ENCODE results near the gene RHOH.

Gene RHOH

DNA sequence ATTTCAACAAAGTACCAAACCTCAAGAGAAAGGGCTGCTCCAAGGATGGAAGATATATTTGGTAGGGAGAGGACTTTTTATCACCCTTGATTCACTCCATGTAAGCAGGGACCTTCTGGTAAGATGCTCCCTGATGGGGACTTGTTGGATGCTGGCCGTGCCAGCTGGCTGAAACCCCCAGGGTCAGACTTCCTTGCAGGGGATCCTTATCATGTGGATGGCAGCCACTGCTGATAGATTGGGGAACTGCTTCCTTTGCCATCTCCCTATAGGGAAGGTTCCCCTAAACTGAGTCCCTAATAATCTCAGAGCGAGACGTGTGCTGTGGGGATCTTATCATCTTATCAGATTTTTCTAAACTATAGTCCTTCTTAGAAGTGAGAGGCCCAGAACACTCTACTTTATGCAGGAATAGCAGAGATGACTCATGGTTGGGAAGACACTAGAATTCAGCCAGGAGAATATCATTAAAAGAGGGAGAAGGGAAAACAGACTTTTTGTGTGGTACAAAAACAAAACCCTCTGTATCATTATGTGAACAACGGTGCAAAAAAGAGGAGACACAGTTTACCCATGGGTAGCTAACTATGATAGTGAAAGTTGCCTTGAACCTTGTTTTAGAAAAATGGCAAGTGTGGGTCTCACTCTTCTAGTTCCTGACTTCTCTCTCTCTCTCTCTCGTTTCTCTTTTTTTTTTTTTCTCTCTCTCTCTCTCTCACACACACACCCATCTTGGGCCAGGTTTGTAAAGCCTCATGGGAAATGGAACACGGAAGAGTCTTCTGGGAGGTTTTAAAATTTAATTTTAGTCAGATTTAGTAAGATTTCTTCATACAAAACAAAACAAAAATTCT is 16.1 kb downstream of the RHOH start:
- POLR2A ChIA-PET, result no interaction called here
- TF ChIP-seq ZNF221 (tag by site-specific recombination; IDR thresholded peaks at IDR 0.05; ENCODE audit: borderline replicate concordance) (no peak), ZNF621 (tag by site-specific recombination; IDR thresholded peaks at IDR 0.05) (no peak), GLIS1 (tag by site-specific recombination; IDR thresholded peaks at IDR 0.05) (0 out of 2 replicates have a peak, but pooled peaks have one; percentile 10), PRDM1 (tag by site-specific recombination; IDR thresholded peaks at IDR 0.05) (peak; percentile 58; the same call in 1 of the 2 replicates)
- Histone ChIP-seq H3K4me3 (ENCODE audit: low read depth, low read length) (no peak overlapping the region), H3K36me3 (ENCODE audit: control insufficient read depth in 2 of 2, insufficient read depth in 1 of 2, low read length in 2 of 2) (no peaks in the 10 kb centered on the region), H3K9me3 (ENCODE audit: control insufficient read depth, insufficient read depth, low read depth, low read length) (no peaks in the 10 kb centered on the region), H3K4me1 (ENCODE audit: control insufficient read depth, insufficient read depth, low read length) (no peaks in the 10 kb centered on the region), H3K27ac (ENCODE audit: extremely low read depth, low read depth, low read length) (no peak overlapping the region)
- CTCF ChIA-PET, result no interaction called here

- Histone ChIP-seq H3K4me1 (ENCODE audit: control insufficient read depth, insufficient read depth, low read length) (no peaks in the 10 kb centered on the region), H3K27ac (ENCODE audit: extremely low read depth, low read depth, low read length) (no peak overlapping the region), H3K36me3 (ENCODE audit: control insufficient read depth in 2 of 2, insufficient read depth in 1 of 2, low read length in 2 of 2) (no peaks in the 10 kb centered on the region), H3K9me3 (ENCODE audit: control insufficient read depth, insufficient read depth, low read depth, low read length) (no peaks in the 10 kb centered on the region), H3K4me3 (ENCODE audit: low read depth, low read length) (no peak overlapping the region)
- TF ChIP-seq ZNF221 (tag by site-specific recombination; IDR thresholded peaks at IDR 0.05; ENCODE audit: borderline replicate concordance) (no peak), ZNF138 (tag by site-specific recombination; IDR thresholded peaks at IDR 0.05; ENCODE audit: borderline replicate concordance) (no peak), ZBTB6 (tag by site-specific recombination; IDR thresholded peaks at IDR 0.05) (no peak), RBAK (tag by site-specific recombination; IDR thresholded peaks at IDR 0.05) (no peak), SCRT1 (tag by site-specific recombination; IDR thresholded peaks at IDR 0.05; ENCODE audit: borderline replicate concordance) (no peak), ZBTB1 (tag by site-specific recombination; IDR thresholded peaks at IDR 0.05) (no peak), ZNF292 (tag by site-specific recombination; IDR thresholded peaks at IDR 0.05; ENCODE audit: borderline replicate concordance, low read depth) (no peak), ZNF248 (tag by site-specific recombination; IDR thresholded peaks at IDR 0.05) (no peak), ZNF398 (tag by site-specific recombination; IDR thresholded peaks at IDR 0.05) (no peak), REPIN1 (tag by site-specific recombination; IDR thresholded peaks at IDR 0.05; ENCODE audit: low read depth) (no peak), ZNF10 (tag by site-specific recombination; IDR thresholded peaks at IDR 0.05) (no peak), ZNF791 (tag by site-specific recombination; IDR thresholded peaks at IDR 0.05) (no peak), ZNF544 (tag by site-specific recombination; IDR thresholded peaks at IDR 0.05) (no peak)
- TF ChIP-seq, protein P1, sequence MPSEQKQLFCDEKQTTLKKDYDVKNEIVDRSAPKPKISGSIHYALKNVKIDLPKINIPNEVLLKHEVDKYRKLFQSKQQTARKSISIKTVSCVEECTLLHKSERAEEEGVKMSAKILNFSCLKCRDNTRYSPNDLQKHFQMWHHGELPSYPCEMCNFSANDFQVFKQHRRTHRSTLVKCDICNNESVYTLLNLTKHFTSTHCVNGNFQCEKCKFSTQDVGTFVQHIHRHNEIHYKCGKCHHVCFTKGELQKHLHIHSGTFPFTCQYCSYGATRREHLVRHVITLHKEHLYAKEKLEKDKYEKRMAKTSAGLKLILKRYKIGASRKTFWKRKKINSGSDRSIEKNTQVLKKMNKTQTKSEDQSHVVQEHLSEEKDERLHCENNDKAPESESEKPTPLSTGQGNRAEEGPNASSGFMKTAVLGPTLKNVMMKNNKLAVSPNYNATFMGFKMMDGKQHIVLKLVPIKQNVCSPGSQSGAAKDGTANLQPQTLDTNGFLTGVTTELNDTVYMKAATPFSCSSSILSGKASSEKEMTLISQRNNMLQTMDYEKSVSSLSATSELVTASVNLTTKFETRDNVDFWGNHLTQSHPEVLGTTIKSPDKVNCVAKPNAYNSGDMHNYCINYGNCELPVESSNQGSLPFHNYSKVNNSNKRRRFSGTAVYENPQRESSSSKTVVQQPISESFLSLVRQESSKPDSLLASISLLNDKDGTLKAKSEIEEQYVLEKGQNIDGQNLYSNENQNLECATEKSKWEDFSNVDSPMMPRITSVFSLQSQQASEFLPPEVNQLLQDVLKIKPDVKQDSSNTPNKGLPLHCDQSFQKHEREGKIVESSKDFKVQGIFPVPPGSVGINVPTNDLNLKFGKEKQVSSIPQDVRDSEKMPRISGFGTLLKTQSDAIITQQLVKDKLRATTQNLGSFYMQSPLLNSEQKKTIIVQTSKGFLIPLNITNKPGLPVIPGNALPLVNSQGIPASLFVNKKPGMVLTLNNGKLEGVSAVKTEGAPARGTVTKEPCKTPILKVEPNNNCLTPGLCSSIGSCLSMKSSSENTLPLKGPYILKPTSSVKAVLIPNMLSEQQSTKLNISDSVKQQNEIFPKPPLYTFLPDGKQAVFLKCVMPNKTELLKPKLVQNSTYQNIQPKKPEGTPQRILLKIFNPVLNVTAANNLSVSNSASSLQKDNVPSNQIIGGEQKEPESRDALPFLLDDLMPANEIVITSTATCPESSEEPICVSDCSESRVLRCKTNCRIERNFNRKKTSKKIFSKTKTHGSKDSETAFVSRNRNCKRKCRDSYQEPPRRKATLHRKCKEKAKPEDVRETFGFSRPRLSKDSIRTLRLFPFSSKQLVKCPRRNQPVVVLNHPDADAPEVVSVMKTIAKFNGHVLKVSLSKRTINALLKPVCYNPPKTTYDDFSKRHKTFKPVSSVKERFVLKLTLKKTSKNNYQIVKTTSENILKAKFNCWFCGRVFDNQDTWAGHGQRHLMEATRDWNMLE (tag by site-specific recombination; conservative IDR thresholded peaks at IDR 0.05; ENCODE audit: low read depth), result no peak
- POLR2A ChIA-PET, result no interaction called here
- CTCF ChIA-PET, result no interaction called here
These were observed 17.2 kb downstream of the RHOH start for GRCh38 chr4:40214038-40214437.
